Adrenal gland (tissue), 12 donors: ENCODE data around the gene INO80. TPM values are rescaled to one million over a fixed set of nuclear protein-coding genes. Genes with fewer than 3 reads are reported as not detected.

Source experiments
- DNase-seq, 7 donors: peaks; one replicate each; pipeline ENCODE4 v3.0.0-alpha.2; 2019 to 2020
- H3K27ac ChIP-seq, 5 donors: fragments of 200-600 bp; sonication (generic) in 4 of 5; 1 replicate in 3 of 5; 2 replicates in 2 of 5; pipeline versions ENCODE4 v1.5.1 to v1.8.0; 2016 to 2020; ENCODE audit warnings: mild to moderate bottlenecking in 1 of 5
- H3K27me3 ChIP-seq: fragments of 200-600 bp; 2 replicates; pipeline ENCODE4 v1.8.0; 2021
- H3K36me3 ChIP-seq, 2 donors: fragments of 200-600 bp; replicated peaks in 1 of 2; 1 replicate in 1 of 2; 2 replicates in 1 of 2; pipeline versions ENCODE4 v1.5.1 to v1.8.0; 2018 to 2022
- H3K4me1 ChIP-seq, 2 donors: fragments of 200-600 bp; replicated peaks in 1 of 2; 1 replicate in 1 of 2; 2 replicates in 1 of 2; pipeline versions ENCODE4 v1.5.1 to v1.8.0; 2018 to 2021
- H3K4me3 ChIP-seq, 4 donors: fragments of 200-600 bp; sonication (generic) in 3 of 4; one replicate each; pipeline ENCODE4 v1.5.1; 2016 to 2018
- H3K9me3 ChIP-seq, 3 donors: fragments of 200-600 bp; sonication (generic) in 1 of 3; replicated peaks in 1 of 3; 1 replicate in 2 of 3; 2 replicates in 1 of 3; pipeline versions ENCODE4 v1.5.1 to v1.8.0; 2016 to 2021
- CTCF ChIP-seq, 6 experiments: fragments of 450-650 bp in 4 of 6; fragments of 200-600 bp in 2 of 6; sonication (generic) in 1 of 6; IDR thresholded peaks; 1 replicate in 5 of 6; 2 replicates in 1 of 6; pipeline versions ENCODE4 v1.5.1 to v1.8.0; 2016 to 2021; ENCODE audit warnings: antibody characterized with exemption in 6 of 6, mild to moderate bottlenecking in 2 of 6, moderate library complexity in 1 of 6
- POLR2A ChIP-seq, 2 donors: fragments of 450-650 bp; IDR thresholded peaks; one replicate each; pipeline ENCODE4 v1.6.1; 2017; ENCODE audit warnings: antibody characterized with exemption in 2 of 2, mild to moderate bottlenecking in 2 of 2, moderate library complexity in 1 of 2
- WGBS, 4 donors: extraction: QIAGEN DNeasy Blood & Tissue Kit in 2 of 4; methylation state at CpG; one replicate each; pipeline versions ENCODE4 v1.1.5 to v1.1.7; 2013 to 2017; 5-methylcytosine and 5-hydroxymethylcytosine counted together
- intact Hi-C, 2 donors: fragments of 100-400 bp; cut with DNase I; formaldehyde crosslinking; loops; one replicate each; pipeline versions ENCODE4 v1.14.1 to v1.15.0; 2022 to 2023
- polyA plus RNA-seq, 3 donors: library from polyadenylated mRNA; stranded (reverse); fragments of 200-250 nt in 2 of 3; fragments of 350-450 nt in 1 of 3; fragmentation: Illumina TruSeq in 1 of 3; extraction: RNeasy Lipid Tissue Mini Kit (QIAGEN cat#74804) in 1 of 3; gene quantifications; one replicate each; pipeline ENCODE4 v1.2.3, GENCODE V29; 2013 to 2014
- total RNA-seq, 9 donors: library from RNA; depleted of rRNA in 4 of 9; stranded (reverse); fragments of >200 nt in 4 of 9; fragments of 120-200 nt in 1 of 9; fragmentation: NEBNext Ultra II Directional in 1 of 9; extraction: Animal tissue kit (Norgen Biotek cat#: 25700) in 1 of 9; gene quantifications; one replicate each; pipeline versions ENCODE4 v1.1.0 to v1.2.4, GENCODE V29; 2013 to 2023
- donor health status: healthy with polysubstance abuse.
- donor health status: Bipolar disorder and iron deficiency.
- donor health status: DM: yes; HTN: yes; CAD: no.
- donor health status: DM: no; HTN: no; CAD: no.
- donor health status: DM: no; HTN: no; CAD: no.
- donor health status: DM: yes; HTN: yes; CAD: no.

INO80 gene
- total and polyA plus RNA-seq, 12 donors, result 5.4 to 25.0 (median 17.7) TPM

DNA sequence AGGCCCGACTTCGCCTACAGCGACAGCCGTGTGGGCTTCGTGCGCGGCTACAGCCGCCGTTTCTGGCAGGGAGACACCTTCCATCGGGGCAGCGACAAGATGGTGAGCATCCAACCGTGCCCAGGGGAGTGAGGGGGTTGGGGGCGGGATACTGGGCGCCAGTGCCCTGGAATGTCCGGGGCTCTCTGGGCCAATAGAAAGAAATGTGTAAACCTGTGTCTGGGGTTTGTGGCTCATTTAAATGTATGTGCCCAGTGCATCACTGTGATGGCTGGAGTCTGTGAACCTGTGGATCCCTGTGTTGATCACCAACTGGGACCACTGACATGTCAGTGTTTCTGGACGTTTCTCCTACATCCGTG, 162.4 kb downstream of the INO80 start:
- intact Hi-C loops, result no loop called here

GRCh38 chr15:40952901-40953712, 163.0 kb downstream of the INO80 start, which contains the start of gene CHAC1:
TSS of gene CHAC1 (plus strand) at chr15:40953471. CDS start at chr15:40953584, 113 bp downstream.
- 0 to 3% (median 1%) methylated on average over 2 to 72 of the region's 72 CpGs for WGBS, 4 donors
- peak in 1 of 2 donors; percentile 60 for TF ChIP-seq POLR2A (IDR thresholded peaks at IDR 0.05)
- no peak for TF ChIP-seq CTCF (IDR thresholded peaks at IDR 0.05)
- Histone ChIP-seq H3K27me3 (no peaks in the 10 kb centered on the region), H3K4me1 (peaks cover 6 to 14% of the 10 kb centered on the region in 2 donors), H3K27ac (peak within 1 kb of the TSS in 3 of 5 donors; percentile 17 to 81 (median 51)), H3K9me3 (no peaks in the 10 kb centered on the region), H3K4me3 (peak within 1 kb of the TSS in 3 of 4 donors; percentile 59 to 71 (median 67)), H3K36me3 (no peaks in the 10 kb centered on the region)
- peak; percentile 94 to 98 (median 97) for DNase-seq
- intact Hi-C loops, result no loop called here

More for the DNA sequence above, 162.4 kb downstream of the INO80 start:
- Histone ChIP-seq H3K27me3 (no peaks in the 10 kb centered on the region), H3K36me3 (no peaks in the 10 kb centered on the region), H3K27ac (no peak overlapping the region), H3K4me1 (peaks cover 6 to 14% of the 10 kb centered on the region in 2 donors), H3K9me3 (no peaks in the 10 kb centered on the region), H3K4me3 (peak overlapping the region in 3 of 4 donors; percentile 59 to 71 (median 67))
- TF ChIP-seq POLR2A (IDR thresholded peaks at IDR 0.05), result no peak
- TF ChIP-seq CTCF (IDR thresholded peaks at IDR 0.05), result no peak
- no peak for DNase-seq
- 1 to 7% (median 6%) methylated on average over 16 to 17 of the region's 17 CpGs; no CpG with 5 or more reads in 1 of the 4 donors for WGBS, 4 donors

DNA sequence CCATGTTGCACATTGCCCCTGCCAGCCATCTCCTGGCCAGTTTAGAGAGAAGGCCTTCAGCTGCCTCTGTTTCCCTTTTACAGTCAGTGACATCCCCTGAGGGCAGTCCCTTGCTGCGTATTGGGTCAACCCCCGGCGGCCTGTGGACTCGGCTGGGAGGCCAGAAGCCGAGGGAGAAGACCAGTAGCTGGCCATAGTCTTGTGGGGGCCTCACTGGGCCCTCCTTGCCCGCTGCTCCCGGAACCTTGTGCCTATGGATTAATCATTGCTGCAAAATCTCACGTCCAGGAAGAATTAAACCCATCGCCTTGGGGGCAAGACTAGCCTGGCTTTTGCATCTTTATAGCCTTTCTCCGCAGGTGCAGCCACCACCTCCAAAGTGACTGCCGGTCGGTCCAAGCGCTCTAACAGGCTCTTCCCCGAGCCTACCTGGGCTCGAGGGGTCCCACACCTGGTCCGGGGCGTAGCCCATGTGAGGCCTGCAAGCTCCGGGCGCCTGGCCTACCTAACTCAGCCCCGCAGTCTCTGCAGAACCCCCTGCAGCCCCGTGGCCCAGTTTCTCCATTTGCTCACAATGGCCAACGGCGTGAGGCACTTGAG, 163.7 kb downstream of the INO80 start:
- H3K9me3 ChIP-seq, result no peaks in the 10 kb centered on the region
- intact Hi-C loops, result no loop called here
- TF ChIP-seq CTCF (IDR thresholded peaks at IDR 0.05) (no peak), POLR2A (IDR thresholded peaks at IDR 0.05) (no peak)
- peak overlapping the region in 2 of 5 donors; percentile 17 to 81 for H3K27ac ChIP-seq
- H3K4me3 ChIP-seq, result peak overlapping the region in 2 of 4 donors; percentile 67 to 71
- H3K36me3 ChIP-seq, result no peaks in the 10 kb centered on the region
- no peaks in the 10 kb centered on the region for H3K27me3 ChIP-seq
- H3K4me1 ChIP-seq, result peaks cover 6 to 14% of the 10 kb centered on the region in 2 donors
- WGBS, 4 donors, result 50 to 63% (median 57%) methylated on average over 17 to 23 of the region's 23 CpGs
- no peak for DNase-seq

DNA sequence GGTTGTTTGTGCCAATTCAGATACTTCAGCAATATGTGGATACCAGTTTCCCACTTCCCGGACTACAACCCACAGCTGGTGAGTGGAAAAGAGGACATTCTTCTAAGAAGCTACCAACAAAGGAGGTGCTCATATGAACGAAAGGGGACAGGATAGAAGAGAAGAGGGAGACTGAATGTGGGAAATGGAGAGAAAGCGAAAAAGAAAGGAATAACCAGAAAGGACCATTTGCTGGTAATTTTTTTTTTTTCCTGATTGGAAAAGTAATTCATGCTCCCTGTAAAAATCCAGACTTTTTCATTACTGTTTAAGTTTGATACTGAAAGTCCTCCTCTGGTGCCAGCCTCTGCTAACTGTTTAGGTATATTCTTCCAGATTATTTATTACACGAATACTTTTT, 164.3 kb downstream of the INO80 start:
- no peak for TF ChIP-seq CTCF (IDR thresholded peaks at IDR 0.05)
- no peak for TF ChIP-seq POLR2A (IDR thresholded peaks at IDR 0.05)
- Histone ChIP-seq H3K9me3 (no peaks in the 10 kb centered on the region), H3K4me3 (no peak overlapping the region), H3K4me1 (peaks cover 6 to 14% of the 10 kb centered on the region in 2 donors), H3K36me3 (no peaks in the 10 kb centered on the region), H3K27ac (no peak overlapping the region), H3K27me3 (no peaks in the 10 kb centered on the region)
- 87 to 91% (median 89%) methylated on average over 4 of the region's 4 CpGs for WGBS, 4 donors
- no peak for DNase-seq
- intact Hi-C loops, result no loop called here
